Colonic mucosa (tissue), 4 donors: Measurements from ENCODE around the gene DNAH3. TPM values are rescaled to one million over a fixed set of nuclear protein-coding genes. Genes with fewer than 3 reads are reported as not detected.

Source experiments
- DNase-seq: peaks from one replicate; pipeline ENCODE4 v3.0.0-alpha.2; 2020
- H3K27ac ChIP-seq: fragments of 200-600 bp; one replicate; pipeline ENCODE4 v1.8.0; 2021
- H3K27me3 ChIP-seq: fragments of 200-600 bp; one replicate; pipeline ENCODE4 v1.8.0; 2021
- H3K36me3 ChIP-seq: fragments of 200-600 bp; one replicate; pipeline ENCODE4 v1.8.0; 2021
- H3K4me1 ChIP-seq: fragments of 200-600 bp; one replicate; pipeline ENCODE4 v1.8.0; 2021; ENCODE audit warnings: mild to moderate bottlenecking
- H3K4me3 ChIP-seq: fragments of 200-600 bp; one replicate; pipeline ENCODE4 v1.8.0; 2021
- H3K9ac ChIP-seq, 2 donors: one replicate each; pipeline ENCODE4 v1.7.0; 2013; ENCODE audit warnings: control low read depth in 2 of 2, low read depth in 2 of 2, low read length in 2 of 2
- H3K9me3 ChIP-seq: fragments of 200-600 bp; one replicate; pipeline ENCODE4 v1.8.0; 2021
- CTCF ChIP-seq: fragments of 200-600 bp; IDR thresholded peaks from one replicate; pipeline ENCODE4 v1.8.0; 2022; ENCODE audit warnings: antibody characterized with exemption, mild to moderate bottlenecking
- intact Hi-C: fragments of 100-400 bp; cut with DNase I; formaldehyde crosslinking; loops from one replicate; pipeline ENCODE4 v1.14.1; 2022
- total RNA-seq, 2 donors: library from RNA; stranded (reverse); fragmentation: NEBNext Ultra II Directional in 1 of 2; extraction: Animal tissue kit (Norgen Biotek cat#: 25700) in 1 of 2; gene quantifications; one replicate each; pipeline ENCODE4 v1.2.1, GENCODE V29; 2021
- donor health status: healthy.
- donor health status: DM: no; HTN: no; CAD: no.
- donor health status: DM: no; HTN: no; CAD: no.

Gene DNAH3
- total RNA-seq, 2 donors from 2014 or later = 4.2 to 5.1 TPM

GRCh38 chr16:21162661-21163151, 12.1 kb upstream of the DNAH3 start:
- Histone ChIP-seq H3K4me1 (peaks cover 7% of the 10 kb centered on the region), H3K4me3 (no peak overlapping the region), H3K27me3 (no peaks in the 10 kb centered on the region), H3K9me3 (no peaks in the 10 kb centered on the region), H3K9ac (no peak overlapping the region), H3K27ac (no peak overlapping the region), H3K36me3 (no peaks in the 10 kb centered on the region)
- no peak for DNase-seq
- intact Hi-C loops = no loop called here
- no peak for TF ChIP-seq CTCF

DNA sequence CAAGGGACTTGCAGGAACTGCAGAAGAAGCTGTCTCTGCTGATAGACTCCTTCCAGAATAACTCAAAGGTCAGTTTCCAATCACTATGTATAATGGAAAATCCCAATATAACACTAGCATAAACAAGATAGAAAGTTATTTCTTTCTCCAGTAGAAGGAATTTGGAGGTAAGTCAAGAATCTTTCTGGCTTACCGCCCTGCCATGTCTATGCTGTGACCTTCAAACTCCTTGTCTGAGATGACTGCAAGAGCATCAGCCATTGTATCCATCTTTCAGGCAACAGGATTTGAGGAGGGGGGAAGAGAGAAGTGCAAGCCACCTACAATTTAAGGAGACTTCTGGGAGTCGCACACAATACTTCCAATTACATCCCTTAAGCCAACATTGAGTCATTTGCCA, 10.6 kb upstream of the DNAH3 start:
- H3K36me3 ChIP-seq = no peaks in the 10 kb centered on the region
- intact Hi-C loops = no loop called here
- H3K27me3 ChIP-seq = no peaks in the 10 kb centered on the region
- H3K4me1 ChIP-seq = peaks cover 11% of the 10 kb centered on the region
- no peaks in the 10 kb centered on the region for H3K9me3 ChIP-seq
- no peak for DNase-seq
- TF ChIP-seq CTCF = no peak
- H3K4me3 ChIP-seq = no peak overlapping the region
- no peak overlapping the region for H3K27ac ChIP-seq
- no peak overlapping the region for H3K9ac ChIP-seq

GRCh38 chr16:21160276-21160675, 9.6 kb upstream of the DNAH3 start:
- TF ChIP-seq CTCF = no peak
- Histone ChIP-seq H3K27me3 (no peaks in the 10 kb centered on the region), H3K9ac (no peak overlapping the region), H3K9me3 (no peaks in the 10 kb centered on the region), H3K4me3 (no peak overlapping the region), H3K27ac (no peak overlapping the region), H3K36me3 (no peaks in the 10 kb centered on the region), H3K4me1 (peaks cover 11% of the 10 kb centered on the region)
- DNase-seq = no peak
- intact Hi-C loops = no loop called here

- peak overlapping the region; percentile 85 for H3K4me3 ChIP-seq
- H3K9ac ChIP-seq = peak overlapping the region; percentile 86 to 96
- H3K36me3 ChIP-seq = no peaks in the 10 kb centered on the region
- peak; percentile 79 for DNase-seq
- no peaks in the 10 kb centered on the region for H3K9me3 ChIP-seq
- H3K27ac ChIP-seq = peak overlapping the region; percentile 76
- intact Hi-C loops = loop anchor here (5.0 to 10.0 kb wide), 2 partner anchors 143 to 1165 kb away; no protein-coding TSS in a partner anchor
- H3K4me1 ChIP-seq = peaks cover 11% of the 10 kb centered on the region
- TF ChIP-seq CTCF = no peak
- H3K27me3 ChIP-seq = no peaks in the 10 kb centered on the region
These were observed 8.8 kb upstream of the DNAH3 start for GRCh38 chr16:21159281-21159951.

GRCh38 chr16:21158208-21159110, 7.8 kb upstream of the DNAH3 start, which contains the start of gene LDAF1:
LDAF1 (plus strand) TSS chr16:21158674; CDS start chr16:21161183, 2,509 bp downstream.
- no peaks in the 10 kb centered on the region for H3K27me3 ChIP-seq
- peaks cover 11% of the 10 kb centered on the region for H3K4me1 ChIP-seq
- intact Hi-C loops = loop anchor here (5.0 to 10.0 kb wide), 2 partner anchors 144 to 1166 kb away; no protein-coding TSS in a partner anchor
- no peaks in the 10 kb centered on the region for H3K36me3 ChIP-seq
- peak within 1 kb of the TSS; percentile 76 for H3K27ac ChIP-seq
- peak; percentile 93 for DNase-seq
- H3K9me3 ChIP-seq = no peaks in the 10 kb centered on the region
- peak within 1 kb of the TSS; percentile 86 to 96 for H3K9ac ChIP-seq
- no peak for TF ChIP-seq CTCF
- H3K4me3 ChIP-seq = peak within 1 kb of the TSS; percentile 85
